Transverse colon (tissue), 4 donors: ENCODE results near the gene HYPK.

Source experiments
- POLR2A ChIP-seq: fragments of 450-650 bp; IDR thresholded peaks from one replicate; pipeline ENCODE4 v1.6.1; 2016; ENCODE audit warnings: antibody characterized with exemption, mild to moderate bottlenecking, moderate library complexity
- POLR2AphosphoS5 ChIP-seq, 3 donors: sonication (generic); formaldehyde crosslinking; IDR thresholded peaks; one replicate each; pipeline ENCODE4 v1.6.1; 2016; ENCODE audit warnings: antibody characterized with exemption in 3 of 3
- TF ChIP-seq, protein P1 (sequence below), 5 experiments: fragments of 200-600 bp in 3 of 5; fragments of 450-650 bp in 2 of 5; sonication (generic) in 3 of 5; IDR thresholded peaks; 1 replicate in 2 of 5; 2 replicates in 3 of 5; pipeline ENCODE4 v1.5.1; 2016 to 2017; ENCODE audit warnings: antibody characterized with exemption in 5 of 5, inconsistent platforms in 3 of 5, mild to moderate bottlenecking in 2 of 5, moderate library complexity in 1 of 5

DNA sequence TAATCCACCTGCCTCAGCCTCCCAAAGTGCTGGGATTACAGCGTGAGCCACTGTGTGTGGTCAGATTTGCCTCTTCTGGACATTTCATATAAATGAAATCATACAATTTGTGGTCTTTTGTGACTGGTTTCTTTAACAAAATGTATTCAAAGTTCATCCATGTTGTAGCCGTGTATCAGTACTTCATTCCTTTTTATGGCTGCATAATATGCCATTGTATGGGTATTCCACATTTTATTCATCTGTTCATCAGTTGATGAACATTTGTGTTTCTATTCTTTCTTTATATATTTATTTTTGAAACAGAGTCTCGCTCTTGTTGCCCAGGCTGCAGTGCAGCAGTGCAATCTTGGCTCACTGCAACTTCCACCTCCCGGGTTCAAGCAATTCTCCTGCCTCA is 52.2 kb downstream of the HYPK start:
- no peak for TF ChIP-seq POLR2AphosphoS5 (IDR thresholded peaks at IDR 0.05)
- TF ChIP-seq, protein P1, sequence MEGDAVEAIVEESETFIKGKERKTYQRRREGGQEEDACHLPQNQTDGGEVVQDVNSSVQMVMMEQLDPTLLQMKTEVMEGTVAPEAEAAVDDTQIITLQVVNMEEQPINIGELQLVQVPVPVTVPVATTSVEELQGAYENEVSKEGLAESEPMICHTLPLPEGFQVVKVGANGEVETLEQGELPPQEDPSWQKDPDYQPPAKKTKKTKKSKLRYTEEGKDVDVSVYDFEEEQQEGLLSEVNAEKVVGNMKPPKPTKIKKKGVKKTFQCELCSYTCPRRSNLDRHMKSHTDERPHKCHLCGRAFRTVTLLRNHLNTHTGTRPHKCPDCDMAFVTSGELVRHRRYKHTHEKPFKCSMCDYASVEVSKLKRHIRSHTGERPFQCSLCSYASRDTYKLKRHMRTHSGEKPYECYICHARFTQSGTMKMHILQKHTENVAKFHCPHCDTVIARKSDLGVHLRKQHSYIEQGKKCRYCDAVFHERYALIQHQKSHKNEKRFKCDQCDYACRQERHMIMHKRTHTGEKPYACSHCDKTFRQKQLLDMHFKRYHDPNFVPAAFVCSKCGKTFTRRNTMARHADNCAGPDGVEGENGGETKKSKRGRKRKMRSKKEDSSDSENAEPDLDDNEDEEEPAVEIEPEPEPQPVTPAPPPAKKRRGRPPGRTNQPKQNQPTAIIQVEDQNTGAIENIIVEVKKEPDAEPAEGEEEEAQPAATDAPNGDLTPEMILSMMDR (IDR thresholded peaks at IDR 0.05): no peak
- TF ChIP-seq POLR2A: no peak
